Body of pancreas (tissue), 4 donors: ENCODE results near the gene OR56B1.

Experiments
- POLR2A ChIP-seq, 3 donors: fragments of 450-650 bp; IDR thresholded peaks; one replicate each; pipeline ENCODE4 v1.6.1; 2016; ENCODE audit warnings: antibody characterized with exemption in 3 of 3, mild to moderate bottlenecking in 2 of 3
- TF ChIP-seq, protein P1 (sequence below), 7 experiments: fragments of 450-650 bp in 4 of 7; fragments of 200-600 bp in 3 of 7; sonication (generic) in 3 of 7; IDR thresholded peaks; one replicate each; pipeline ENCODE4 v1.5.1; 2016 to 2019; ENCODE audit warnings: antibody characterized with exemption in 7 of 7

DNA sequence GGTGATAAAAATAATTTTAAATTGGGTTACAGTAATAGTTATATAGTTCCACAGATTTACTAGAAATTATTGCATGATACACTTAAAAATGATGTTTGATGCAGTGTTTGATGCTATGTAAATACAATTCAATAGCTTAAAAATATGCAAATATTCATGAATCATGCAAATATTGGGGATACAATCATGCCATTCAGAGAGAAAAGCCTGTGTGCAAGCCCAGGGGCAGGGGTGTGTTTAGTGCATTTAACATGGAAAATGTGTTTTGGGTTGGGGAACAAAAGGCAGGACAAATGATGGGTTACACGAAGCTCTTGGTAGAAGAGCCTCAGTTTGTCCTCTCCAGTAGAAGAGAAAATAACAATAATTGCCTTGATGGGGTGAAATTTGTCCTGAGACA, 40.7 kb upstream of the OR56B1 start:
- TF ChIP-seq, protein P1, sequence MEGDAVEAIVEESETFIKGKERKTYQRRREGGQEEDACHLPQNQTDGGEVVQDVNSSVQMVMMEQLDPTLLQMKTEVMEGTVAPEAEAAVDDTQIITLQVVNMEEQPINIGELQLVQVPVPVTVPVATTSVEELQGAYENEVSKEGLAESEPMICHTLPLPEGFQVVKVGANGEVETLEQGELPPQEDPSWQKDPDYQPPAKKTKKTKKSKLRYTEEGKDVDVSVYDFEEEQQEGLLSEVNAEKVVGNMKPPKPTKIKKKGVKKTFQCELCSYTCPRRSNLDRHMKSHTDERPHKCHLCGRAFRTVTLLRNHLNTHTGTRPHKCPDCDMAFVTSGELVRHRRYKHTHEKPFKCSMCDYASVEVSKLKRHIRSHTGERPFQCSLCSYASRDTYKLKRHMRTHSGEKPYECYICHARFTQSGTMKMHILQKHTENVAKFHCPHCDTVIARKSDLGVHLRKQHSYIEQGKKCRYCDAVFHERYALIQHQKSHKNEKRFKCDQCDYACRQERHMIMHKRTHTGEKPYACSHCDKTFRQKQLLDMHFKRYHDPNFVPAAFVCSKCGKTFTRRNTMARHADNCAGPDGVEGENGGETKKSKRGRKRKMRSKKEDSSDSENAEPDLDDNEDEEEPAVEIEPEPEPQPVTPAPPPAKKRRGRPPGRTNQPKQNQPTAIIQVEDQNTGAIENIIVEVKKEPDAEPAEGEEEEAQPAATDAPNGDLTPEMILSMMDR (IDR thresholded peaks at IDR 0.05) = no peak
- TF ChIP-seq POLR2A (IDR thresholded peaks at IDR 0.05) = no peak
